Transverse colon (tissue), 4 donors: ENCODE data around the gene ILF3. TPM values are rescaled to one million over a fixed set of nuclear protein-coding genes. Genes with fewer than 3 reads are reported as not detected.

Source experiments
- DNase-seq: peaks from one replicate; pipeline ENCODE4 v3.0.0-alpha.2; 2019
- H3K27ac ChIP-seq, 4 donors: fragments of 200-600 bp; sonication (generic); 2 replicates each; pipeline ENCODE4 v1.5.1; 2016 to 2018; ENCODE audit warnings: inconsistent platforms in 4 of 4
- H3K27me3 ChIP-seq: fragments of 200-600 bp; sonication (generic); 2 replicates; pipeline ENCODE4 v1.5.1; 2017; ENCODE audit warnings: inconsistent platforms
- H3K36me3 ChIP-seq, 4 donors: fragments of 200-600 bp; sonication (generic); 2 replicates each; pipeline ENCODE4 v1.5.1; 2017 to 2019; ENCODE audit warnings: inconsistent platforms in 4 of 4
- H3K4me1 ChIP-seq, 4 donors: fragments of 200-600 bp; sonication (generic); 2 replicates each; pipeline ENCODE4 v1.5.1; 2017 to 2020; ENCODE audit warnings: inconsistent platforms in 4 of 4
- H3K4me3 ChIP-seq, 4 donors: fragments of 200-600 bp; sonication (generic); 1 replicate in 1 of 4; 2 replicates in 3 of 4; pipeline versions ENCODE4 v1.5.1 to v1.6.1; 2017 to 2019; ENCODE audit warnings: inconsistent platforms in 4 of 4
- H3K9me3 ChIP-seq, 2 donors: fragments of 200-600 bp; sonication (generic); 2 replicates each; pipeline ENCODE4 v1.5.1; 2017 to 2019; ENCODE audit warnings: inconsistent platforms in 2 of 2
- CTCF ChIP-seq, 5 experiments: fragments of 200-600 bp in 3 of 5; fragments of 450-650 bp in 2 of 5; sonication (generic) in 3 of 5; IDR thresholded peaks; 1 replicate in 2 of 5; 2 replicates in 3 of 5; pipeline ENCODE4 v1.5.1; 2016 to 2017; ENCODE audit warnings: antibody characterized with exemption in 5 of 5, inconsistent platforms in 3 of 5, mild to moderate bottlenecking in 2 of 5, moderate library complexity in 1 of 5
- EP300 ChIP-seq: sonication (generic); formaldehyde crosslinking; IDR thresholded peaks from one replicate; pipeline ENCODE4 v1.6.1; 2017; ENCODE audit warnings: antibody characterized with exemption, low read depth
- POLR2A ChIP-seq: fragments of 450-650 bp; IDR thresholded peaks from one replicate; pipeline ENCODE4 v1.6.1; 2016; ENCODE audit warnings: antibody characterized with exemption, mild to moderate bottlenecking, moderate library complexity
- POLR2AphosphoS5 ChIP-seq, 3 donors: sonication (generic); formaldehyde crosslinking; IDR thresholded peaks; one replicate each; pipeline ENCODE4 v1.6.1; 2016; ENCODE audit warnings: antibody characterized with exemption in 3 of 3
- WGBS, 2 donors: methylation state at CpG; one replicate each; pipeline ENCODE4 v1.1.5; 2018; ENCODE audit warnings: low coverage in 1 of 2; 5-methylcytosine and 5-hydroxymethylcytosine counted together
- in situ Hi-C, 4 donors: fragments of 200-750 bp; cut with MboI; loops; one replicate each; pipeline versions ENCODE4 v1.15.0 to v1.15.1; 2017; ENCODE audit warnings: low sequenced_read_pairs in 3 of 4, low pct_ligation_motif_present in 1 of 4, low pct_unique_long_range_greater_than_20kb in 1 of 4
- intact Hi-C: fragments of 100-400 bp; cut with DNase I; formaldehyde crosslinking; loops from one replicate; pipeline ENCODE4 v1.15.1; 2023; ENCODE audit warnings: low total_unique reads
- total RNA-seq, 4 donors: library from RNA; depleted of rRNA; stranded (reverse); fragments of >200 nt; gene quantifications; one replicate each; pipeline ENCODE4 v1.1.0, GENCODE V29; 2016

The ILF3 gene
- total RNA-seq, 4 donors from 2014 or later: 73.6 to 242 (median 151) TPM

GRCh38 chr19:10621966-10622365, 32.2 kb upstream of the ILF3 start:
- TF ChIP-seq EP300: no peak
- TF ChIP-seq POLR2AphosphoS5 (IDR thresholded peaks at IDR 0.05): no peak
- TF ChIP-seq POLR2A: no peak
- no peak for TF ChIP-seq CTCF (IDR thresholded peaks at IDR 0.05)
- Histone ChIP-seq H3K27ac (no peak overlapping the region), H3K4me3 (no peak overlapping the region), H3K36me3 (no peaks in the 10 kb centered on the region), H3K27me3 (no peaks in the 10 kb centered on the region), H3K9me3 (no peaks in the 10 kb centered on the region), H3K4me1 (peaks cover 8 to 30% (median 17%) of the 10 kb centered on the region in 4 donors)
- intact Hi-C loops: no loop called here
- WGBS, 2 donors: 96% methylated on average over 4 to 8 of the region's 8 CpGs
- no peak for DNase-seq
- in situ Hi-C loops: no loop called here

- Histone ChIP-seq H3K4me1 (peaks cover 8 to 32% (median 17%) of the 10 kb centered on the region in 4 donors), H3K27me3 (no peaks in the 10 kb centered on the region), H3K27ac (peak overlapping the region; percentile 82 to 90 (median 88)), H3K36me3 (no peaks in the 10 kb centered on the region), H3K4me3 (peak overlapping the region in 1 of 4 donors; percentile 88), H3K9me3 (no peaks in the 10 kb centered on the region)
- 48% methylated on average over 6 of the region's 6 CpGs; no CpG with 5 or more reads in 1 of the 2 donors for WGBS, 2 donors
- TF ChIP-seq POLR2A (no peak), POLR2AphosphoS5 (IDR thresholded peaks at IDR 0.05) (no peak), CTCF (IDR thresholded peaks at IDR 0.05) (no peak), EP300 (no peak)
- intact Hi-C loops: no loop called here
- DNase-seq: peak; percentile 48
- in situ Hi-C loops: no loop called here
These were observed 29.6 kb upstream of the ILF3 start for GRCh38 chr19:10624585-10624984.

- DNase-seq: peak; percentile 93
- in situ Hi-C loops (no loop called here), intact Hi-C loops (no loop called here)
- H3K4me1 ChIP-seq: peaks cover 8 to 32% (median 17%) of the 10 kb centered on the region in 4 donors
- peak within 1 kb of the TSS; percentile 64 to 88 (median 66) for H3K4me3 ChIP-seq
- H3K9me3 ChIP-seq: no peaks in the 10 kb centered on the region
- H3K36me3 ChIP-seq: no peaks in the 10 kb centered on the region
- no peaks in the 10 kb centered on the region for H3K27me3 ChIP-seq
- peak in 1 of 5 experiments; percentile 9 for TF ChIP-seq CTCF (IDR thresholded peaks at IDR 0.05)
- peak; percentile 64 to 91 (median 86) for TF ChIP-seq POLR2AphosphoS5 (IDR thresholded peaks at IDR 0.05)
- TF ChIP-seq POLR2A: peak; percentile 77
- peak; percentile 30 for TF ChIP-seq EP300
- WGBS, 2 donors: 29 to 58% methylated on average over 2 to 26 of the region's 53 CpGs
- H3K27ac ChIP-seq: peak within 1 kb of the TSS; percentile 82 to 90 (median 88)
These were observed 29.0 kb upstream of the ILF3 start, which contains the start of gene SLC44A2 for GRCh38 chr19:10625003-10625761. Gene SLC44A2, plus strand, starts transcription at chr19:10625553. Its CDS starts 81 bp downstream, at chr19:10625634.

GRCh38 chr19:10625762-10626138, 28.4 kb upstream of the ILF3 start:
- H3K4me3 ChIP-seq: peak overlapping the region; percentile 64 to 88 (median 66)
- intact Hi-C loops: no loop called here
- TF ChIP-seq CTCF (IDR thresholded peaks at IDR 0.05) (no peak), POLR2A (peak; percentile 1), POLR2AphosphoS5 (IDR thresholded peaks at IDR 0.05) (no peak)
- peaks cover 8 to 32% (median 17%) of the 10 kb centered on the region in 4 donors for H3K4me1 ChIP-seq
- H3K9me3 ChIP-seq: no peaks in the 10 kb centered on the region
- H3K27me3 ChIP-seq: no peaks in the 10 kb centered on the region
- DNase-seq: no peak
- 39 to 40% methylated on average over 1 to 10 of the region's 10 CpGs for WGBS, 2 donors
- in situ Hi-C loops: no loop called here
- no peaks in the 10 kb centered on the region for H3K36me3 ChIP-seq
- H3K27ac ChIP-seq: peak overlapping the region; percentile 82 to 90 (median 88)
